Aorta (tissue), 5 donors: ENCODE results near the gene ARID5A. TPM values are rescaled to one million over a fixed set of nuclear protein-coding genes. Genes with fewer than 3 reads are reported as not detected.

Source experiments
- ATAC-seq: fragments of 200-7000 bp; cut with Tn5 transposase; one replicate; pipeline ENCODE4 v1.9.1; 2022; ENCODE audit warnings: moderate library complexity; ENCODE audit not compliant: low FRiP score
- DNase-seq, 2 donors: peaks; one replicate each; pipeline ENCODE4 v3.0.0-alpha.2; 2020
- H3K27ac ChIP-seq, 2 donors: one replicate each; pipeline ENCODE4 v1.5.1; 2013; ENCODE audit warnings: low read length in 2 of 2, mild to moderate bottlenecking in 2 of 2, moderate library complexity in 2 of 2, control low read depth in 1 of 2, inconsistent platforms in 1 of 2, low read depth in 1 of 2
- H3K27me3 ChIP-seq, 2 donors: one replicate each; pipeline ENCODE4 v1.6.1; 2013; ENCODE audit warnings: control low read depth in 1 of 2, low read length in 1 of 2, mild to moderate bottlenecking in 1 of 2, moderate library complexity in 1 of 2; ENCODE audit not compliant: insufficient read depth in 2 of 2, control insufficient read depth in 1 of 2
- H3K36me3 ChIP-seq, 2 donors: one replicate each; pipeline ENCODE4 v1.6.1; 2013; ENCODE audit warnings: control low read depth in 1 of 2, low read length in 1 of 2, mild to moderate bottlenecking in 1 of 2; ENCODE audit not compliant: insufficient read depth in 2 of 2, control insufficient read depth in 1 of 2
- H3K4me1 ChIP-seq, 2 donors: one replicate each; pipeline ENCODE4 v1.6.1; 2013; ENCODE audit warnings: low read length in 2 of 2, control low read depth in 1 of 2, mild to moderate bottlenecking in 1 of 2, moderate library complexity in 1 of 2; ENCODE audit not compliant: insufficient read depth in 2 of 2, control insufficient read depth in 1 of 2
- H3K4me3 ChIP-seq, 2 donors: one replicate each; pipeline ENCODE4 v1.5.1; 2013; ENCODE audit warnings: low read length in 2 of 2, control low read depth in 1 of 2, mild to moderate bottlenecking in 1 of 2
- H3K9me3 ChIP-seq: one replicate; pipeline ENCODE4 v1.6.1; 2013; ENCODE audit warnings: mild to moderate bottlenecking, low read length; ENCODE audit not compliant: control insufficient read depth
- WGBS, 2 donors: extraction: QIAGEN DNeasy Blood & Tissue Kit; methylation state at CpG; one replicate each; pipeline ENCODE4 v1.1.7; 2013; 5-methylcytosine and 5-hydroxymethylcytosine counted together
- intact Hi-C, 2 donors: fragments of 100-400 bp; cut with DNase I; formaldehyde crosslinking; loops; one replicate each; pipeline versions ENCODE4 v1.14.2 to v1.15.0; 2022
- polyA plus RNA-seq, 2 donors: library from polyadenylated mRNA; stranded (reverse); fragments of 200-250 nt; gene quantifications; one replicate each; pipeline ENCODE4 v1.2.3, GENCODE V29; 2013
- total RNA-seq, 2 donors: library from RNA; stranded (reverse); fragmentation: NEBNext Ultra II Directional; extraction: Animal tissue kit (Norgen Biotek cat#: 25700); gene quantifications; one replicate each; pipeline ENCODE4 v1.2.1, GENCODE V29; 2021
- donor health status: healthy with polysubstance abuse.
- donor health status: Bipolar disorder and iron deficiency.
- donor health status: DM: no; HTN: no; CAD: no.
- donor health status: DM: no; HTN: no; CAD: no.
- donor health status: DM: yes; HTN: yes; CAD: no.

ARID5A gene
- total and polyA plus RNA-seq, 4 donors = 51.5 to 264 (median 182) TPM

DNA sequence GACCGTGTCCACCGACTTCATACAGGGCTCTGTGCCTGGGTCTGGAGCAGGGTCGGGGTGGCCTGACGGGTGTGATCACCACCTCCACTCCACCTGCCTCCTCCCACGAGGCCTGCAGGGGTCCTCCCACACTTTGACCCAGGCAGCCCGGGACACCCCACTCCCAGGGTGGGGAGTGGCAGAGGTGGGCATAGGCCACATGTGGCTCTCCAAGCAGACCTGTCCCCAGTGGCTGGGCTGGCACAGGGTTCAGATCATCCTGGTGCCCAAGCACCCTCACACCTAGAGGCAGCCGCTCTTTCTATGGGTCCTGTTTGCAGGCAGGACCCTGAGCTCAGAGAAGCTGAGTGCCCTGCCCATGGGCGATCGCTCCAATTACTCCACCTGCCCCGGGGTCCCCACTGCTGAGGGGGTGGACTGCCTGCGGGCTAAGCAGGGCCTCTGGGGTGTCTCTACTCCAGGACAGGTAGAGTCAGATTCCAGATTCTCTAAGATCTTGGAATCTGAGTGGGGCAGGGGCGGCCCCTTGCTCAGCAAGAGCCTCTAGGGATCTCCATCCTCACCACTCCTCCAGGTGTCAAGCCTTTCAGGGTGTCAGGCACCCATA is 32.8 kb upstream of the ARID5A start:
- intact Hi-C loops = loop anchor here (10.0 kb wide), 4 partner anchors 199 to 509 kb away; partner anchors contain the start of genes ANKRD36C (in 1 of the 2), ASTL (in 1 of the 2), DUSP2 (in 1 of the 2) and SNRNP200 (in 1 of the 2)
- Histone ChIP-seq H3K36me3 (no peaks in the 10 kb centered on the region), H3K4me3 (no peak overlapping the region), H3K4me1 (no peaks in the 10 kb centered on the region), H3K27ac (no peak overlapping the region), H3K9me3 (no peaks in the 10 kb centered on the region), H3K27me3 (no peaks in the 10 kb centered on the region)
- 91 to 94% methylated on average over 12 of the region's 12 CpGs for WGBS, 2 donors
- ATAC-seq = no peak
- no peak for DNase-seq

DNA sequence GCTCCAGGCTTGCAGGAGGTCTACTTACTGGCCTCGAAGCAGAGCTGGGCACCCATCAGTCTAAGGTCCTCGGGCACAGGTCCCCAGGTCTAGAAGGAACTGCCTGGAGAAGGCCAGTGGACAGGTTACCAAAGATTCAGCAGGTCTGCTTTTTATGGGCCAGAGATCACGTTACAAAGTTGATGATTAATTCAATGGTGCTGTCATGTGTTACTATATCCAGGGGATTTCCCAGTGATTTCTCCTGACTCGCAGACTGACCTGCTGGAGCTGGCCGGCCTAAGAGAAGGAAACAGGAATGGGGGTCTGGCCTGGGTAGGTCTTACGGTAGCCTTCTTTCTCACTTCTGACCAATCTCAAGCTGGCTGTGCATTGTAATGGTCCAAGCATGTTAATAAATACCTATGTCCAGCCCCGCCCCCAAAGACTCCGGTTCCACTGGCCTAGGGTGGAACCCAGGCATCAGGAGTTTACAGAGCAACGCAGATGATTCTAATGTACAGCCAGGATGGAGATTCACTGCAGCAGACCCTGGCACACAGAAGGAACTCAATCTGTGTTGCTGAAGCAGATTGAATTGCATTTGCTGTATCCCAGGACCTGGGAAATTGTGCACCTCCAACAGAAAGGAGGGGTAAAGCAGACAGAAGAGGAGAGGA is 31.2 kb upstream of the ARID5A start, which contains the start of gene NEURL3:
Gene NEURL3, minus strand, starts transcription at position 127 of the 659 bp plus-strand sequence. Its CDS starts 71 bp downstream, at position 56.
- WGBS, 2 donors = 64 to 66% methylated on average over 9 of the region's 9 CpGs
- Histone ChIP-seq H3K36me3 (no peaks in the 10 kb centered on the region), H3K27me3 (no peaks in the 10 kb centered on the region), H3K9me3 (no peaks in the 10 kb centered on the region), H3K27ac (no peak within 1 kb of the TSS), H3K4me3 (no peak within 1 kb of the TSS), H3K4me1 (no peaks in the 10 kb centered on the region)
- DNase-seq = no peak
- no peak for ATAC-seq
- intact Hi-C loops = loop anchor here (5.0 to 10.0 kb wide), 5 partner anchors 52 to 511 kb away; partner anchors contain the start of genes ANKRD36C (in 1 of the 2), ASTL (in 1 of the 2), DUSP2 (in 1 of the 2) and SNRNP200 (in 1 of the 2)

DNA sequence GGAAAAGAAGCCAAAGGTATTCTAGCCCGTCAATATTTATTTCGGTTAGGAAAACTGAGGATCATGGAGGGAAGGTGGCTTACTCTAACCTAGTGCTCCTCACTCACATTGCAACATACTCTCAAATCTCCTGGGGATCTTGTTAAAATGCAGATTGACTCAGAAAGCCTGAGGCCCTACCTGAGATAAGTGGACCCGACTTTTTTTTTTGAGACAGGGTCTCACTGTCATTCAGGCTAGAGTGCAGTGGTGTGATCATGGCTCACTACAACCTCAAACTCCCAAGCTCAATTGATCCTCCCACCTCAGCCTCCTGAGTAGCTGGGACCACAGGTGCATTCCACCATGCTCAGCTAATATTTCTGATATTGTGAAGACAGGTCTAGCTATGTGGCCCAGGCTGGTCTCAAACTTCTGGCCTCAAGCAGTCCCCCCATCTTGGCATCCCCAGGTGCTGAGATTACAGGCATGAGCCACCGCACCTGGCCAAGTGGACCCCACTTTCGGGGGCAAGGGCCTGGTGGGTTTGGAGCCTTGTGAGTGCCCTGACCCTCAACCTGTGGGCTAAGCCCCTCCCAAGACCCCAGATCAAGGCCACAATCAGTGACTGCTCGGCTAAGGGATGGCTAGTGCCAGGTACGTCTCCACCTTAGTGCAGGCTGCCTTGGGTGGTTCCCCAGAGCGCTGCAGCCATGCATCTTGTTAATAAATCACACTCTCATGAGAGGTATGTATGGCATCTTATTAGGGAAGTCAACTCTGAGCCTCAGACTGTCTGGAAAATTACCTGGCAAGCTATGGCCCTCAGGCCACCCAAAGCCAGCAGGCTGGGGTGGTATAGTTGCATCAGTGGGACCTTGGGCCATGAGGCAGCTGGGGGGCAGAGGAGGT is 30.3 kb upstream of the ARID5A start:
- 92% methylated on average over 8 of the region's 8 CpGs for WGBS, 2 donors
- Histone ChIP-seq H3K4me3 (no peak overlapping the region), H3K4me1 (no peaks in the 10 kb centered on the region), H3K27me3 (no peaks in the 10 kb centered on the region), H3K36me3 (no peaks in the 10 kb centered on the region), H3K27ac (no peak overlapping the region), H3K9me3 (no peaks in the 10 kb centered on the region)
- DNase-seq (no peak), ATAC-seq (no peak)
- intact Hi-C loops = loop anchor here (5.0 to 10.0 kb wide), 5 partner anchors 51 to 511 kb away; partner anchors contain the start of genes ANKRD36C (in 1 of the 2), ASTL (in 1 of the 2), DUSP2 (in 1 of the 2) and SNRNP200 (in 1 of the 2)

DNA sequence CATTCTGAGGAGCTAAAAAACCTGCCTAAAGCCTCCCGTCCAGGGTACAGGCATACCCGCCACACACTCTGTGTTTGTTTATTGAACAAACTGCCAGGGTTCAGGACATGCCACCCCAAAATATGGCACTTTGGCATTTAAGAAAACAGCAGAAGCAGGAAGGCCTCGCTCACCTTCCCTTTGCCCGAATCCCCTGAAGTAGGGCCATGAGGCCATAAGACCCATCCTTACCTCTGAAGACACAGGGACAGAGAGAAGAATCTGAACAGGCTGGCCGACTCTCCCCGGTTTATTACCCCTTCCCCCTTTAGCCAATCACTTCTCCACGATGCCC is 29.7 kb upstream of the ARID5A start:
- intact Hi-C loops = loop anchor here (5.0 to 10.0 kb wide), 5 partner anchors 50 to 512 kb away; partner anchors contain the start of genes ANKRD36C (in 1 of the 2), ASTL (in 1 of the 2), DUSP2 (in 1 of the 2) and SNRNP200 (in 1 of the 2)
- Histone ChIP-seq H3K27ac (no peak overlapping the region), H3K4me1 (no peaks in the 10 kb centered on the region), H3K9me3 (no peaks in the 10 kb centered on the region), H3K36me3 (no peaks in the 10 kb centered on the region), H3K4me3 (no peak overlapping the region), H3K27me3 (no peaks in the 10 kb centered on the region)
- 93 to 97% methylated on average over 7 of the region's 7 CpGs for WGBS, 2 donors
- no peak for ATAC-seq
- no peak for DNase-seq

DNA sequence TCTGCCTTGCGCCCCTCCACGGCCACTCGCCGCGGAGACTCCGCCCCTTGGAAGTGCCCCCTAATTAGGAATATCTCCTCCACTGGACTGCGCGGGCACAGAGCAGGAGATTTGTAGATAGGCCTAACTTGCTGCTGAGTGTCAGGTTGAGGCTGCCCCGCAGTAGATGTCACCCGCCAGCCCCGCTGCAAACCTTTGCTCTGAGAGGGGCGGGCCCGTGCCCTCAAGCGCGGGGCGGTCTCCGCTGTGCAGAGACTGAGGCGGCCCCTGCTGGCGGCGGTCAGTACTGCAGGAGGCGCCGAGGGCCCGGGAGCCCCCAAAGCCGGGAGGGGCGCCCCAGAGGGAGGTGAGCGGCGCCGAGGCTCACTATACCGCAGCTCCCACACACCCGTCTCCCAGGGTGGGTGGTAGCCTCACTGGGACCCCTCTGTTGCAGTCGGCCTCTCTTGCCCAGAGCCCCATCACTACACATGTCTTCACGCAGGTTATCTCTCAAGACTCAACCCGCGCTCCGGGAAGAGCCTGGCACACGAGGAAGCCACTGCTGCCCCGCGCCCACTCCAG is 28.5 kb upstream of the ARID5A start:
- H3K36me3 ChIP-seq = no peaks in the 10 kb centered on the region
- no peak overlapping the region for H3K4me3 ChIP-seq
- ATAC-seq = peak; percentile 89
- 7 to 8% methylated on average over 28 to 38 of the region's 38 CpGs for WGBS, 2 donors
- DNase-seq = peak; percentile 84 to 93
- no peaks in the 10 kb centered on the region for H3K27me3 ChIP-seq
- H3K27ac ChIP-seq = no peak overlapping the region
- intact Hi-C loops = loop anchor here (2.0 to 10.0 kb wide), 8 partner anchors 37 to 513 kb away; partner anchors contain the start of genes SNRNP200 (in 2 of the 2), ANKRD36C (in 1 of the 2), ASTL (in 1 of the 2) and DUSP2 (in 1 of the 2)
- H3K4me1 ChIP-seq = no peaks in the 10 kb centered on the region
- no peaks in the 10 kb centered on the region for H3K9me3 ChIP-seq

DNA sequence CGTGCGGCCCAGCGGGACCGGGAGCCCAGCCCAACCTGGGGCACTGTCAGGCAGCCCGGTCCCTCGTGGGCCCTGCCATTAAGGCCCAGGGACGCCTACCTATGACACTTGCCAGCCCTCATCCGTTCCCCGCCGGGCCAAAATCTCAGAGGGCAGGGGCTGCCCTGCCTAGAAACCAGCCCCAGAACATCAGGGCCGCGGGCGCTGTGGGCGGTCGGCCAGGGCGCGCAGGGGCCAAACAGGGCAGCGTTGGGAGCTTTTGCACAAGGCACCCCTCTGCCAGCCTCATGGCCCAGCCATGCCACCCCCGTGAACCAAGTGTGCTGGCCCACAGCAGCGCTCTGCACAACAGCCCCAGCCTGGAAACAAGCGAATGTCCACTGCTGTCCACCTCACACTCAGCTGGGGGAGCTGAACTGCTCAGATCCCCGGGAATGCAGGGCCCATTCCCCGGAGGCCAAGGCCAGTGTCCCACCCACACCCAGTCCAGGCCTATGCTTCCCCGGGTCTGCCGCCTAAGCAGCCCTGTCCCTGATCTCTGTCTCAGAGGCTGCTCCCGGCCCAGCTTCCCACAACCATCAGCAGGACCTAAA is 27.9 kb upstream of the ARID5A start:
- intact Hi-C loops = loop anchor here (1.0 to 10.0 kb wide), 9 partner anchors 38 to 514 kb away; partner anchors contain the start of genes SNRNP200 (in 2 of the 2), ANKRD36C (in 1 of the 2), ASTL (in 1 of the 2) and DUSP2 (in 1 of the 2)
- 58 to 62% methylated on average over 26 of the region's 26 CpGs for WGBS, 2 donors
- H3K27me3 ChIP-seq = no peaks in the 10 kb centered on the region
- H3K9me3 ChIP-seq = no peaks in the 10 kb centered on the region
- H3K4me3 ChIP-seq = no peak overlapping the region
- no peak overlapping the region for H3K27ac ChIP-seq
- DNase-seq (peak in 1 of 2 donors; percentile 48), ATAC-seq (no peak)
- H3K36me3 ChIP-seq = no peaks in the 10 kb centered on the region
- no peaks in the 10 kb centered on the region for H3K4me1 ChIP-seq

DNA sequence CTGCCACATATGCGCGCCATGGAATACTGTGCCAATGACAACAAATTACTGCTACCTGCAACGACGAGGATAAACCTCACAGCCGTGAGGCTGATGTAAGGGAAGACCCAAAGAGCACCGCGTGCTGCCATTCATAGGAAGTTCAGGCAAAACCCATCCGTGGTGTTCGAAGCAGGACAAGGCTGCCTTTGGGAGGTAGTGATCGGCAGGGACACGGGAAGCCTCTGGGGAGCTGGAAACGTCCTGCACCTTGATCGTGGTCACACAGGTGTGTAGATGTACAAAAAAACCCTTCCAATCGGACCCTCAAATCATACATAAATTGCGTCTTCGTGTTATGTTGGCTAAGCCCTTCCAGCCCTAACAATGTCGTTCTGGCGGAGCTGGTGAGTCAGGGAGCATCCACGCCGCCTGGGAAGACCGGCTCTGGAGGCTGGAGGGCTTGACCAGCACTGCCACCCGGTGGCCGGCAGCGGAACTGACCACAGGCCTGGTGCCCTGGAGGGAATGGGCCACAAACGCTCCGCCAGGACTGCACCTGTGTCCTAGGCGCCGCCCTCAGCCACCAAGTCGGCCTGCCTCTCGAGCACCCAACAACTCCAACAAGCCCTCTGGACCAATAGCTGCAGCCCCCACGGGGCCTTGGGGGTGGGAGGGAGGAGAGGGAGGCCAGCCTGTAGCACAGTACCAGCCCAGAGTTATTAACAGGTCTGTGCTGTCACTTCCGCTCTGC is 27.3 kb upstream of the ARID5A start:
- H3K9me3 ChIP-seq = no peaks in the 10 kb centered on the region
- DNase-seq (peak; percentile 91 to 97), ATAC-seq (peak; percentile 94)
- no peak overlapping the region for H3K4me3 ChIP-seq
- 14 to 16% methylated on average over 32 of the region's 32 CpGs for WGBS, 2 donors
- no peaks in the 10 kb centered on the region for H3K4me1 ChIP-seq
- intact Hi-C loops = loop anchor here (1.0 to 10.0 kb wide), 9 partner anchors 38 to 514 kb away; partner anchors contain the start of genes SNRNP200 (in 2 of the 2), ANKRD36C (in 1 of the 2), ASTL (in 1 of the 2) and DUSP2 (in 1 of the 2)
- H3K27me3 ChIP-seq = no peaks in the 10 kb centered on the region
- no peak overlapping the region for H3K27ac ChIP-seq
- no peaks in the 10 kb centered on the region for H3K36me3 ChIP-seq
